Adipocyte (in vitro differentiated cells): ENCODE measurements around the gene TTLL6.
"Not testable (repeated sequence)": the region's sequence is repeated elsewhere in the genome, so short reads cannot be mapped to it uniquely, and the experiment has no call there.

ENCODE experiments used
- DNase-seq: peaks from one replicate; pipeline ENCODE4 v3.0.0-alpha.2; 2015; ENCODE audit warnings: low read depth
- H3K27me3 ChIP-seq: replicated peaks from 2 replicates; pipeline ENCODE4 v1.7.0; 2013; ENCODE audit warnings: mild to moderate bottlenecking, low read length, moderate library complexity; ENCODE audit not compliant: control insufficient read depth, insufficient read depth
- H3K36me3 ChIP-seq: 2 replicates; pipeline ENCODE4 v1.7.0; 2013; ENCODE audit warnings: low read length, mild to moderate bottlenecking, moderate library complexity; ENCODE audit not compliant: control insufficient read depth, insufficient read depth, severe bottlenecking
- H3K4me1 ChIP-seq: 2 replicates; pipeline ENCODE4 v1.7.0; 2013; ENCODE audit warnings: mild to moderate bottlenecking, low read length, moderate library complexity; ENCODE audit not compliant: control insufficient read depth, insufficient read depth
- H3K4me3 ChIP-seq: 2 replicates; pipeline ENCODE4 v1.7.0; 2013; ENCODE audit warnings: mild to moderate bottlenecking, low read length, moderate library complexity
- H3K9ac ChIP-seq: 2 replicates; pipeline ENCODE4 v1.7.0; 2013; ENCODE audit warnings: mild to moderate bottlenecking, low read length, moderate library complexity
- H3K9me3 ChIP-seq: 2 replicates; pipeline ENCODE4 v1.7.0; 2013; ENCODE audit warnings: mild to moderate bottlenecking, low read length, moderate library complexity; ENCODE audit not compliant: control insufficient read depth

Gene TTLL6

DNA sequence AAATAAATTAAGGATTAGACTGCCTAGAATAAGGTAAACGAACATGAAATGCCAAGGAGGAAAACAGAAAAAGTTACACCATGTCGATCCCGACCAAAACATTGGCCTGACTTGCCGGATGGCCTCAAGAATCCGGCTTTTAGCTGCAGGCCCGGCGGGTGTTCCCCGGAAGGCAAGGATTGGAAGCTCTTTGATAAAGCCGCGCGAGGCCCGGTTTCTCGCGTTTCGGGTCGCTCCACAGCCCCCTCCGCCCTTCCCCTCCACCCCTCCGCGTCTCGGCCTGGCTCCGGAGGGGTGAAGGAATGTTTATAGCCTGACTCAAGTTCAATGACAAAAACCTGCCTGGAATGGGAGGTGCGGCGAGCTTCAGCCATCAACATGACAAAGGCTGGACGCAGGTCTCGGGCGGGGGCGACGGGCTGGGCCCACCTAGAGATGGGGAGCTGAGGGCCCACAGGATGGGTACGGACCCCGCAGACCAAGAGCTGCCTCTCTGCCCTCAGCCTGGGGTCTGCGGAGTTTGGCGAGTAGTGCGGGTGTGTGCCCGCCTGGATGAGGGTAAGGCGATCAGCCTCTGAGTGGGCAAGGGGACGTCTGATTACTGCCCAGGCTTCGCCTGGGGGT is 97.3 kb downstream of the TTLL6 start:
- no peaks in the 10 kb centered on the region for H3K4me1 ChIP-seq
- H3K9me3 ChIP-seq: no peaks in the 10 kb centered on the region
- no peak overlapping the region for H3K4me3 ChIP-seq
- H3K27me3 ChIP-seq: peaks cover 97% of the 10 kb centered on the region
- DNase-seq: no peak
- H3K9ac ChIP-seq: no peak overlapping the region
- H3K36me3 ChIP-seq: no peaks in the 10 kb centered on the region

GRCh38 chr17:48718761-48719641 is 98.0 kb downstream of the TTLL6 start:
- H3K9me3 ChIP-seq: no peaks in the 10 kb centered on the region
- no peaks in the 10 kb centered on the region for H3K36me3 ChIP-seq
- no peak overlapping the region for H3K9ac ChIP-seq
- DNase-seq: no peak
- H3K4me3 ChIP-seq: no peak overlapping the region
- peaks cover 99% of the 10 kb centered on the region for H3K27me3 ChIP-seq
- no peaks in the 10 kb centered on the region for H3K4me1 ChIP-seq

DNA sequence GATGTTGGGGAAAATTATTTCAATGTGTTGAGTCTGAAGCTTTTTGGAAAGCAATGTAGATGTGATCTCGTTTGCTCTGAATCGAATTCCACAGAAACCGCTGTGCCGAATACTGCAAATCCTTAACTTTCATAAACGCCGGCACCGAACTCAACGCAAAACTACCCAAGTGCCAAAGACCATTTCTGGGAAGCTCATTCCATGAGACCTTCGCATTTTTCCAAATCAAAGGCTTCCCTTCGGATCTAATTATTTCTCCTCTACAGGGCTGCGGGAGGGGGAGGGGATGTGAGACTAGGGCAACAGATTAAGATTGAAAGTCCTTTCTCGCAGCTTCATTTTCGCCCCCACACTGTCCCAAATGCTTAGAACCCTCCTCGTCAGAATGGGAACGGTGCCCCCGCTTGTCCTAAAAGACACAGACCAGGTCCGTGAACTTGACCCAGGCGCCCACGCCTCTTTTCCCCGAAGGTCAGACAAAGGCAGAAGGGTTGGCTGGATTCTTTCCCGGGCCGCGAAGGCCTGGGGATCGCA is 98.7 kb downstream of the TTLL6 start:
- H3K9me3 ChIP-seq: no peaks in the 10 kb centered on the region
- no peak for DNase-seq
- no peak overlapping the region for H3K9ac ChIP-seq
- H3K4me3 ChIP-seq: no peak overlapping the region
- no peaks in the 10 kb centered on the region for H3K36me3 ChIP-seq
- peaks cover 99% of the 10 kb centered on the region for H3K27me3 ChIP-seq
- H3K4me1 ChIP-seq: no peaks in the 10 kb centered on the region

- H3K27me3 ChIP-seq: peaks cover 97% of the 10 kb centered on the region
- DNase-seq: no peak
Measured at GRCh38 chr17:48717367-48718226, 99.4 kb downstream of the TTLL6 start.

GRCh38 chr17:48716549-48716948 is 100.5 kb downstream of the TTLL6 start:
- H3K27me3 ChIP-seq: peaks cover 95% of the 10 kb centered on the region
- not testable (repeated sequence) for H3K4me1 ChIP-seq, H3K9me3 ChIP-seq, DNase-seq, H3K36me3 ChIP-seq, H3K9ac ChIP-seq, H3K4me3 ChIP-seq

More at GRCh38 chr17:48717367-48718226, 99.4 kb downstream of the TTLL6 start:
- Histone ChIP-seq H3K9ac (no peak overlapping the region), H3K9me3 (no peaks in the 10 kb centered on the region), H3K4me3 (no peak overlapping the region), H3K36me3 (no peaks in the 10 kb centered on the region), H3K4me1 (no peaks in the 10 kb centered on the region)

GRCh38 chr17:48715496-48716399 is 101.3 kb downstream of the TTLL6 start:
- Histone ChIP-seq H3K27me3 (peaks cover 95% of the 10 kb centered on the region), H3K4me3 (no peak overlapping the region), H3K9me3 (no peaks in the 10 kb centered on the region), H3K9ac (no peak overlapping the region), H3K4me1 (no peaks in the 10 kb centered on the region), H3K36me3 (no peaks in the 10 kb centered on the region)
- no peak for DNase-seq
